Measurements from ENCODE around the gene FAM90A1. TPM values are rescaled to one million over a fixed set of nuclear protein-coding genes. Genes with fewer than 3 reads are reported as not detected.
"Not testable (repeated sequence)": the region's sequence is repeated elsewhere in the genome, so short reads cannot be mapped to it uniquely, and the experiment has no call there.

The FAM90A1 gene
- total RNA-seq, 1 experiment from 2014 or later = 0.09 TPM

DNA sequence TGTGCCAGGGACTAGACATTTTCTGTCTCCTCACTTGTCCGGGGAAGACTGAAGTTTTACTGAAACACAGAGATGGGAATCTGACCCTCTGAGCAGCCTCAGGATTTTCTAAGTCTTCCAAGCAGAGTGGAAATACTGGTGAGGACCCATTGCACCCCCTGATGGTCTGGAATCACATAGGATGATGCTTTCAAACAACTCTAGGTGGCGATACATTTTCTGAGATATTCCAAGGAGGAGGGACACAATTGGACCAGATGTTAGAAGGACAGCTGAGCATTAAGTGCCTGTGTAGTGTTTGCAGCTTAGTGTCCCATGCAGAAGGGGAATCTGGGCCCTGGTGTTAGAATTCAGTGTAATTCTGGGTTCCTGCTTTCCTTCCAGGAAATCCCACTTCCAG is 39.3 kb downstream of the FAM90A1 start:
- H4K20me1 ChIP-seq (ENCODE audit: control insufficient read depth, insufficient read depth, insufficient read length); H2BK120ac ChIP-seq (ENCODE audit: low read depth, low read length, poor library complexity, severe bottlenecking); H3K27ac Mint-ChIP-seq; H2BK12ac ChIP-seq (ENCODE audit: insufficient read length, low read depth, low read length); H3K23me2 ChIP-seq (ENCODE audit: insufficient read length, low read depth, low read length, poor library complexity, severe bottlenecking); H3K23ac ChIP-seq (ENCODE audit: insufficient read length, low read depth, low read length); H3K9me3 Mint-ChIP-seq; H2AK5ac ChIP-seq (ENCODE audit: insufficient read length, low read length); DNase-seq; H3K27me3 Mint-ChIP-seq (ENCODE audit: low read depth); H3K27me3 ChIP-seq (ENCODE audit: insufficient read depth, low read length); H2BK5ac ChIP-seq (ENCODE audit: insufficient read length, low read length); H3K9me3 ChIP-seq (ENCODE audit: control insufficient read depth, low read depth, low read length); H4K91ac ChIP-seq (ENCODE audit: insufficient read length, low read depth, low read length); H3K79me2 ChIP-seq (ENCODE audit: insufficient read depth, low read length); H3K27ac ChIP-seq (ENCODE audit: insufficient read length, low read depth, low read length); H3K4ac ChIP-seq (ENCODE audit: low read depth, low read length); H3K56ac ChIP-seq (ENCODE audit: insufficient read length, low read depth, low read length); H3K4me3 Mint-ChIP-seq; H2BK15ac ChIP-seq (ENCODE audit: low read depth, low read length); H3K9ac ChIP-seq (ENCODE audit: extremely low read depth, insufficient read length, low read length); H3K4me1 ChIP-seq (ENCODE audit: insufficient read depth, low read length); H2BK20ac ChIP-seq (ENCODE audit: low read depth, low read length, poor library complexity, severe bottlenecking); H3K4me1 Mint-ChIP-seq; H3K18ac ChIP-seq (ENCODE audit: insufficient read length, low read depth, low read length); H3K14ac ChIP-seq (ENCODE audit: insufficient read depth, low read length); H3K36me3 Mint-ChIP-seq (ENCODE audit: insufficient read depth in 1 of 3, low read depth in 3 of 3); H2AFZ ChIP-seq (ENCODE audit: low read length); H3K79me1 ChIP-seq (ENCODE audit: insufficient read depth, low read depth, low read length, poor library complexity, severe bottlenecking); H3K4me2 ChIP-seq (ENCODE audit: insufficient read depth, insufficient read length, low read length); H4K8ac ChIP-seq (replicated peaks; ENCODE audit: insufficient read length, low read depth, low read length); H3T11ph ChIP-seq (ENCODE audit: low read length); H4K5ac ChIP-seq (ENCODE audit: insufficient read length, low read depth, low read length): not testable (repeated sequence)
- WGBS (ENCODE audit: extremely low coverage, insufficient read length, low lambda C conversion rate) = no CpG with 5 or more reads among the region's 2 CpGs
- TF ChIP-seq, protein P1, sequence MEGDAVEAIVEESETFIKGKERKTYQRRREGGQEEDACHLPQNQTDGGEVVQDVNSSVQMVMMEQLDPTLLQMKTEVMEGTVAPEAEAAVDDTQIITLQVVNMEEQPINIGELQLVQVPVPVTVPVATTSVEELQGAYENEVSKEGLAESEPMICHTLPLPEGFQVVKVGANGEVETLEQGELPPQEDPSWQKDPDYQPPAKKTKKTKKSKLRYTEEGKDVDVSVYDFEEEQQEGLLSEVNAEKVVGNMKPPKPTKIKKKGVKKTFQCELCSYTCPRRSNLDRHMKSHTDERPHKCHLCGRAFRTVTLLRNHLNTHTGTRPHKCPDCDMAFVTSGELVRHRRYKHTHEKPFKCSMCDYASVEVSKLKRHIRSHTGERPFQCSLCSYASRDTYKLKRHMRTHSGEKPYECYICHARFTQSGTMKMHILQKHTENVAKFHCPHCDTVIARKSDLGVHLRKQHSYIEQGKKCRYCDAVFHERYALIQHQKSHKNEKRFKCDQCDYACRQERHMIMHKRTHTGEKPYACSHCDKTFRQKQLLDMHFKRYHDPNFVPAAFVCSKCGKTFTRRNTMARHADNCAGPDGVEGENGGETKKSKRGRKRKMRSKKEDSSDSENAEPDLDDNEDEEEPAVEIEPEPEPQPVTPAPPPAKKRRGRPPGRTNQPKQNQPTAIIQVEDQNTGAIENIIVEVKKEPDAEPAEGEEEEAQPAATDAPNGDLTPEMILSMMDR (conservative IDR thresholded peaks at IDR 0.05) = peak; percentile 44; the same call in 2 of the 3 replicates

DNA sequence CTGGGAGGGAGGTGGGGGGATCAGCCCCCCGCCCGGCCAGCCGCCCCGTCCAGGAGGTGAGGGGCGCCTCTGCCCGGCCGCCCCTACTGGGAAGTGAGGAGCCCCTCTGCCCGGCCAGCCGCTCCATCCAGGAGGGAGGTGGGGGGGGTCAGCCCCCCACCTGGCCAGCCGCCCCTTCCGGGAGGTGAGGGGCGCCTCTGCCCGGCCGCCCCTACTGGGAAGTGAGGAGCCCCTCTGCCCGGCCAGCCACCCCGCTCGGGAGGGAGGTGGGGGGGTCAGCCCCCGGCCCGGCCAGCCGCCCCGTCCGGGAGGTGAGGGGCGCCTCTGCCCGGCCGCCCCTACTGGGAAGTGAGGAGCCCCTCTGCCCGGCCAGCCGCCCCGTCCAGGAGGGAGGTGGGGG is 43.2 kb downstream of the FAM90A1 start:
- H2BK120ac ChIP-seq (ENCODE audit: low read depth, low read length, poor library complexity, severe bottlenecking); H3K79me1 ChIP-seq (ENCODE audit: insufficient read depth, low read depth, low read length, poor library complexity, severe bottlenecking); H2BK12ac ChIP-seq (ENCODE audit: insufficient read length, low read depth, low read length); H3K18ac ChIP-seq (ENCODE audit: insufficient read length, low read depth, low read length); H3T11ph ChIP-seq (ENCODE audit: low read length); H3K4me3 Mint-ChIP-seq; H3K4me2 ChIP-seq (ENCODE audit: insufficient read depth, insufficient read length, low read length); H3K56ac ChIP-seq (ENCODE audit: insufficient read length, low read depth, low read length); H3K27ac ChIP-seq (ENCODE audit: insufficient read length, low read depth, low read length); H3K23me2 ChIP-seq (ENCODE audit: insufficient read length, low read depth, low read length, poor library complexity, severe bottlenecking); H2BK5ac ChIP-seq (ENCODE audit: insufficient read length, low read length); H3K9me3 Mint-ChIP-seq; H2BK15ac ChIP-seq (ENCODE audit: low read depth, low read length); H2AFZ ChIP-seq (ENCODE audit: low read length); H3K4me1 ChIP-seq (ENCODE audit: insufficient read depth, low read length); H4K5ac ChIP-seq (ENCODE audit: insufficient read length, low read depth, low read length); H3K9me3 ChIP-seq (ENCODE audit: control insufficient read depth, low read depth, low read length); H2BK20ac ChIP-seq (ENCODE audit: low read depth, low read length, poor library complexity, severe bottlenecking); H3K14ac ChIP-seq (ENCODE audit: insufficient read depth, low read length); H3K4ac ChIP-seq (ENCODE audit: low read depth, low read length); H2AK5ac ChIP-seq (ENCODE audit: insufficient read length, low read length); H3K27ac Mint-ChIP-seq; H4K91ac ChIP-seq (ENCODE audit: insufficient read length, low read depth, low read length); H4K8ac ChIP-seq (replicated peaks; ENCODE audit: insufficient read length, low read depth, low read length); H3K27me3 ChIP-seq (ENCODE audit: insufficient read depth, low read length); DNase-seq; H3K79me2 ChIP-seq (ENCODE audit: insufficient read depth, low read length); H3K27me3 Mint-ChIP-seq (ENCODE audit: low read depth); H3K9ac ChIP-seq (ENCODE audit: extremely low read depth, insufficient read length, low read length); H3K23ac ChIP-seq (ENCODE audit: insufficient read length, low read depth, low read length); H4K20me1 ChIP-seq (ENCODE audit: control insufficient read depth, insufficient read depth, insufficient read length): not testable (repeated sequence)
- WGBS (ENCODE audit: extremely low coverage, insufficient read length, low lambda C conversion rate) = no CpG with 5 or more reads among the region's 28 CpGs
- Mint-ChIP-seq H3K4me1 (peaks cover 11 to 14% of the 10 kb centered on the region in 2 experiments), H3K36me3 (ENCODE audit: insufficient read depth in 1 of 3, low read depth in 3 of 3) (peaks cover 2 to 10% (median 7%) of the 10 kb centered on the region in 3 experiments; a peak in 4 of 7 replicates)

Measured in H9 (cell line).